ENCODE data around the gene AHSP.

DNA sequence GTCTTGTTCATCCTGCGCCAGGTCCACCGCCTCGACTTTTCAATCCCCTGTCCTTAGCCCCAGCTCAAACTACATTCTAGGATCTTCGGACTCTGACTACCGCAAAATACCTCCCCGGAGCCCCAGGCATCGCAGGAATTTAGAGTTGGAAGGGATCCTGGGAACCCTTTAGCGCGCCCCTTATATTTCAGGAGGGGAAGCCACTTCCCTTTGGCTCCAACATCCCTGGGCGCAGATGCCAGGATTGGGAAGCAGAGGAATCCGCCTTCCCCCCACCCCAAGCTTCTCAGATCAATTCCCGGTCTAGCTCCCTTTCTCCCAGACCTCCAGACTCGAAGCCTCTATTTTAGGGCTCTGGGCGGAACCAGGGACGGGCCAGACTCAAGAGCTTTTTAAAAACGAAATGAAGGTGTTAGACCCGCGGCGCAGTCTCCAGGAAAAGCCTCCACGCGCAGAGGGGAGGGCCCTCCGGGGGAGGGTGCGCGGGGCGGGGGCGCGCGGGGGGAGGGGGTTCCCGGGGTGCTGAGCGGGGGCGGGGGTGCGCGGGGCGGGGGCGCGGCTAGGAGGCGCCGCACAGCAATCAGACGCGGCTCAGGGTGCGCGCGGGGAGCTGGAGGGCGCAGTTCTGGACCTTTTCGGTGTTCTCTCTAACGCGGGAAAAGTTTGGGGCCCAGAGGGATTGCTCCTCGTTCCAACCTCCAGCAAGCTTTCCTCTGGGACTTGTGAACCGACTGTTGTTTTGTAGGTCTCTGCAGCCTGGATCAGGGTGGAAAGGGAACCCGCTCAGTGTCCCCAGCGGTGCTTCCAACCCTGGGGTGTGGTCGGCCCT, 1.6 kb downstream of the AHSP start:
- TF ChIP-seq JUND (IDR thresholded peaks at IDR 0.05) (no peak), GABPA (IDR thresholded peaks at IDR 0.05 in 1 of 2, conservative IDR thresholded peaks at IDR 0.05 in 1 of 2) (no peak), MAX (IDR thresholded peaks at IDR 0.05) (no peak), ZBTB33 (IDR thresholded peaks at IDR 0.05) (no peak), YY1 (IDR thresholded peaks at IDR 0.05) (no peak), RAD21 (IDR thresholded peaks at IDR 0.05) (no peak)
- TF ChIP-seq, protein P1, sequence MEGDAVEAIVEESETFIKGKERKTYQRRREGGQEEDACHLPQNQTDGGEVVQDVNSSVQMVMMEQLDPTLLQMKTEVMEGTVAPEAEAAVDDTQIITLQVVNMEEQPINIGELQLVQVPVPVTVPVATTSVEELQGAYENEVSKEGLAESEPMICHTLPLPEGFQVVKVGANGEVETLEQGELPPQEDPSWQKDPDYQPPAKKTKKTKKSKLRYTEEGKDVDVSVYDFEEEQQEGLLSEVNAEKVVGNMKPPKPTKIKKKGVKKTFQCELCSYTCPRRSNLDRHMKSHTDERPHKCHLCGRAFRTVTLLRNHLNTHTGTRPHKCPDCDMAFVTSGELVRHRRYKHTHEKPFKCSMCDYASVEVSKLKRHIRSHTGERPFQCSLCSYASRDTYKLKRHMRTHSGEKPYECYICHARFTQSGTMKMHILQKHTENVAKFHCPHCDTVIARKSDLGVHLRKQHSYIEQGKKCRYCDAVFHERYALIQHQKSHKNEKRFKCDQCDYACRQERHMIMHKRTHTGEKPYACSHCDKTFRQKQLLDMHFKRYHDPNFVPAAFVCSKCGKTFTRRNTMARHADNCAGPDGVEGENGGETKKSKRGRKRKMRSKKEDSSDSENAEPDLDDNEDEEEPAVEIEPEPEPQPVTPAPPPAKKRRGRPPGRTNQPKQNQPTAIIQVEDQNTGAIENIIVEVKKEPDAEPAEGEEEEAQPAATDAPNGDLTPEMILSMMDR (IDR thresholded peaks at IDR 0.05; ENCODE audit: low read depth, low read length, missing input control), result no peak
